Thymus (tissue), 11 donors: ENCODE data around the gene NYNRIN. TPM values are rescaled to one million over a fixed set of nuclear protein-coding genes. Genes with fewer than 3 reads are reported as not detected.
"Not testable (repeated sequence)": the region's sequence is repeated elsewhere in the genome, so short reads cannot be mapped to it uniquely, and the experiment has no call there.

ENCODE experiments used
- DNase-seq, 9 donors: peaks; one replicate each; pipeline ENCODE4 v3.0.0-alpha.2; 2013; ENCODE audit warnings: low spot score in 9 of 9, low read depth in 6 of 9, missing footprints in 1 of 9
- H3K27ac ChIP-seq, 2 donors: one replicate each; pipeline ENCODE4 v1.5.1; 2013; ENCODE audit warnings: control low read depth in 1 of 2, low read depth in 1 of 2, low read length in 1 of 2, mild to moderate bottlenecking in 1 of 2, moderate library complexity in 1 of 2
- H3K27me3 ChIP-seq, 2 donors: one replicate each; pipeline ENCODE4 v1.5.1; 2013; ENCODE audit warnings: low read length in 1 of 2; ENCODE audit not compliant: control insufficient read depth in 2 of 2, insufficient read depth in 1 of 2
- H3K36me3 ChIP-seq, 2 donors: one replicate each; pipeline ENCODE4 v1.5.1; 2013; ENCODE audit warnings: low read length in 1 of 2, mild to moderate bottlenecking in 1 of 2, moderate library complexity in 1 of 2; ENCODE audit not compliant: control insufficient read depth in 2 of 2, insufficient read depth in 2 of 2
- H3K4me1 ChIP-seq, 2 donors: one replicate each; pipeline ENCODE4 v1.5.1; 2013; ENCODE audit warnings: low read length in 2 of 2; ENCODE audit not compliant: control insufficient read depth in 2 of 2, insufficient read depth in 2 of 2
- H3K4me3 ChIP-seq, 2 donors: one replicate each; pipeline ENCODE4 v1.5.1; 2013; ENCODE audit warnings: low read length in 2 of 2, control low read depth in 1 of 2, mild to moderate bottlenecking in 1 of 2
- H3K9me3 ChIP-seq, 2 donors: one replicate each; pipeline ENCODE4 v1.5.1; 2013; ENCODE audit warnings: low read length in 1 of 2, mild to moderate bottlenecking in 1 of 2; ENCODE audit not compliant: control insufficient read depth in 2 of 2, insufficient read depth in 1 of 2
- WGBS: extraction: QIAGEN DNeasy Blood & Tissue Kit; methylation state at CpG from one replicate; pipeline ENCODE4 v1.1.7; 2013; 5-methylcytosine and 5-hydroxymethylcytosine counted together
- polyA plus RNA-seq: library from polyadenylated mRNA; stranded (reverse); fragments of 200-250 nt; gene quantifications from one replicate; pipeline ENCODE4 v1.2.3, GENCODE V29; 2013
- total RNA-seq: library from RNA; stranded (reverse); fragments of 120-200 nt; gene quantifications from one replicate; pipeline ENCODE4 v1.2.4, GENCODE V29; 2013
- donor health status: healthy.

The NYNRIN gene
- total and polyA plus RNA-seq, 2 donors: 3.1 to 4.3 TPM

DNA sequence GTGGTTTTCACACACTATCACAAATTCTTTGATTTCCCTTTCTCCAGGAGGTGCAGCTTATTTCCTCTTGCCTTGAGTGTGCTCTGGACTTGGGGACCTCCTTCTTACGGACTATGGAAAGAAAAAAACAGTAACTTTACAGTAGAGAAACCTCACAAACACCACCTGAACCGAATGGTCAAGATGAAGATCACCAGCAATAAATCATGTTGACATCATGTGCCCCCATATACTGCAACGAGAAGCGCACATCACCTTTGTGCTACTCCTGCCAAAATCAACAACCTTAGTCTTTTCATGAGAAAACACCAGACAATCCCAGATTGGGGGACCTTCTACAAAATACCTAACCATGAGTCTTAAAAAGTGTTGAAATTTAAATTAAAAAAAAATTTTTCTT, 13.3 kb upstream of the NYNRIN start:
- 90% methylated on average over 4 of the region's 4 CpGs for WGBS
- Histone ChIP-seq H3K27me3 (no peaks in the 10 kb centered on the region), H3K36me3 (no peaks in the 10 kb centered on the region)

DNA sequence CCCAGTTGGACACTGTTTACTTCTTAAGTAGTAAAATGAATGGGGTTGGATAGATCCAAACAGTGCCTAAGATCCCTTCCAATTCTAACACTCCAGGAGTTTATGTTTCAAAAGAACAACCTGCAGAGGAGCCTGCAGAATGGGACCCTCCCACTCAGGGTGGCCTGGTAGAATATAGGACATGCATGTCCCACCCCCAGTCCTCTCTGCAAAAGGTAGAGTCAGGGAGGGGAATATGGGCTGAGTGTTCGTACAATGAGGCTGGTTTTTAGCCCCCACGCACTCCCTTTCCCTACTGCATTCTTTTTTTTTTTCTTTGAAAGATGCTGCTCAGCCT, 11.8 kb upstream of the NYNRIN start:
- WGBS: 94% methylated on average over 2 of the region's 2 CpGs
- no peaks in the 10 kb centered on the region for H3K27me3 ChIP-seq
- H3K27ac ChIP-seq: no peak overlapping the region
- no peaks in the 10 kb centered on the region for H3K9me3 ChIP-seq
- no peak for DNase-seq
- no peak overlapping the region for H3K4me3 ChIP-seq
- no peaks in the 10 kb centered on the region for H3K4me1 ChIP-seq
- H3K36me3 ChIP-seq: no peaks in the 10 kb centered on the region

More for the DNA sequence above, 13.3 kb upstream of the NYNRIN start:
- H3K27ac ChIP-seq: no peak overlapping the region
- DNase-seq: no peak
- H3K4me1 ChIP-seq: no peaks in the 10 kb centered on the region
- H3K9me3 ChIP-seq: no peaks in the 10 kb centered on the region
- H3K4me3 ChIP-seq: no peak overlapping the region

DNA sequence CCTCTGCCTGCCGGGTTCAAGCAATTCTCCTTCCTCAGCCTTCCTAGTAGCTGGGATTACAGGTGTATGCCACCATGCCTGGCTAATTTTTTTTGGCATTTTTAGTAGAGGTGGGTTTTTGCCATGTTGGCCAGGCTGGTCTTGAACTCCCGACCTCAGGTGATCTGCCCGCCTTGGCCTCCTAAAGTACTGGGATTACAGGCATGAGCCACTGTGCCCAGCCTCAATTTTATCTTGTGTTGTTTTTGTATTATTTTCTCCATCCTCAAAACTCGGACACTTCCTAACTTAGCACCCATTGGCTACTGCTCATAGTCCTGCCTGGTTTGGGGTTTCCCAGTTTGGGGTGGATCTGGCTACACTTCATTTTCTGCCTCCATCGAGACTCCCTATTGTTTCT, 11.2 kb upstream of the NYNRIN start:
- WGBS: 97% methylated on average over 5 of the region's 5 CpGs

DNA sequence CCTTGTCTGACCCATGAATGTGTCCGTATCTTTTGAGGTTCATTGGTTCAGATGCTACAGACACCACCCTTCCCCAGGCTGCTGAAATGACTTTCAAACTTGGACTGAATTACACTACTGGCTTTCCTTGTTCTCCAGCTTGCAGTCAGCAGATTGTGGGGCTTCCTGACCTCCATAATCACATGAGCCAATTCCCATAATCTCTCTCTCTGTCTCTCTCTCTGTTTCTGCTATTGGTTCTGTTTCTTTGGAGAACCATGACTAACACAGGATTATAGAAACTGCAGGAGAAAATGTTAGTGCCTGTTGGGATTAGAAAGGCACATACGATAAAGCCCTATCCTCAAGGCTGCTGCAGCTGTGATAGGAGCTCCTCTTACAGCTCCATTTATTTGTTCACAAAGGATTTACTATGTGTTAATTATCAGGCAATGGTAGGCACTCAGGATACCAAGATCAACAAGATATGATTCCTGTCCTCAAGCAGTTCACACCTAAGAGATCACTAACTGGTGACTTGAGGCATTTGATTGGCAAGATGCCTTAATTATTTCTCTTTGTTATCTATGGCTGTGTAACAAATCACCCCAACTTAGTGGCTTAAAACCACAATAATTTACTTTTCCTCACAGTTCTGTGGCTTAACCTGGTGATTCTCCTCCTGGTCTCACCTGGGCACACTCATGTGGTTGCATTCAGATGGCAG, 10.2 kb upstream of the NYNRIN start:
- H3K27me3 ChIP-seq: no peaks in the 10 kb centered on the region
- no peaks in the 10 kb centered on the region for H3K9me3 ChIP-seq
- WGBS: 96% methylated on average over 2 of the region's 2 CpGs
- H3K4me1 ChIP-seq: no peaks in the 10 kb centered on the region
- H3K36me3 ChIP-seq: no peaks in the 10 kb centered on the region
- no peak for DNase-seq
- H3K27ac ChIP-seq: no peak overlapping the region
- no peak overlapping the region for H3K4me3 ChIP-seq

More for the DNA sequence above, 11.2 kb upstream of the NYNRIN start:
- not testable (repeated sequence) for H3K36me3 ChIP-seq, H3K4me3 ChIP-seq, H3K4me1 ChIP-seq, H3K27me3 ChIP-seq, DNase-seq, H3K27ac ChIP-seq, H3K9me3 ChIP-seq

DNA sequence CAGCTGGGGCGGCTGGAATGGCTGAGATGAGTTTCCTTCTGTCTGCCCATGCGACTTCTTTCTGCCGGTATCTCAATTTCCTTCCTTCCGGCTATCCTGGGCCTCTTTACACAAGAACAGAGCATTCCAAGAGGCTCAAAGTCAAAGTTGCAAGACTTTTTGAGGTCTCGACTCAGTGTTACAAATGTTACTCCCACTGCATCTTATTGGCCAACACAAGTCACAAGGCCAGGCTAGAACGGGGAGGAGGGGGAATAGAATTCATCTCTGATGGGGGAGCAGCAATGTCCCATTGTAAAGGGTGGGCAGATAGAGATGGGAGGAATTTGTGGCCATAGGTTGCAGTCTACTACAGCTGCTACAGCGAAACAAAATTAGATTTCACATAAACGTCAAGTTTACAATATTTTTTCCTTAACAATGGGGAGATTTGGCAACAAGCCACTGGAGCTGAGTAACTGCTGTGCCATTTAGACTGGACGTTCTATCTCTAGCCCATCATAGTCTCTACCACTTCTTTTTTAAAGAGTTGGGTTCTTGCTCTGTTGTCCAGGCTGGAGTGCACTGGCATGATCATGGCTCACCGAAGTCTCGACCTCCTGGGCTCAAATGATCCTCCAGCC, 9.5 kb upstream of the NYNRIN start:
- Histone ChIP-seq H3K27ac (no peak overlapping the region), H3K9me3 (no peaks in the 10 kb centered on the region), H3K36me3 (no peaks in the 10 kb centered on the region), H3K4me3 (no peak overlapping the region), H3K4me1 (no peaks in the 10 kb centered on the region), H3K27me3 (no peaks in the 10 kb centered on the region)
- no peak for DNase-seq
- WGBS: 90% methylated on average over 11 of the region's 11 CpGs

DNA sequence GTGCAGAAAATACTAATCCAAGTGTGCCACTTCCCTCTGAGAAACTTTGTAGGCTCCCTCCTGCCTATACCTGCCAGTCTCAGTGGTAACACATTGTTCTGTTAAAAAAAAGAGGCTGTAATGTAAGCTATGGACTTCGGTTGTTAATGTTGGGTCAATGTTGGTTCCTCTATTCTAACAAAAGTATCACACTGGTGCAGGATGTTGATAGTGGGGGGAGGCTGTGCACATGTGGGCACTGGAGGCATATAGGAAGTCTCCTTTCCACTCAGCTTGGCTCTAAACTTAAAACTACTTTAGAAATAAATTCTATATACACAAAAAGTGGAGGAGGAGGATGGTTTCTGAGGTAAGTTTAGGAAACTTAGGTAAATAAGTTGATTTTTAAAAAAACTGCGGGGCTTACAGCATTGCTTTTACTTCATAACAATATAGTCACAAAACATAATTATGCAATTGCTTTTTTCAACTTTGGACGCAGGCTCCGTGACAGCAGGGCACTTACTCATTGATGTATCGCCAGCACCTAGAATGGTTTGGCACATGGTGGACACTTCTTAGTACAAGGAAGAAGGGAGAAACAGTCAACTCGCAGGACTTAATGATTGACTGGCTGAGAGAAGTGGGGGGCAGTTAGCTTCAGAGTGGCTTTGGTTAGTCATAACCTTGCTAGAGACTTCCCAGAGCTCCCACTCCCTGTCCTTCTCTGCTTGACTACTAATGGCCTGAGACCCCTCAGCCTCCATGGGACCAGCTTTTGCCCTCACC, 7.9 kb upstream of the NYNRIN start:
- Histone ChIP-seq H3K27ac (no peak overlapping the region), H3K4me3 (no peak overlapping the region), H3K27me3 (no peaks in the 10 kb centered on the region), H3K4me1 (peaks cover 0 to 3% of the 10 kb centered on the region in 2 donors), H3K9me3 (no peaks in the 10 kb centered on the region), H3K36me3 (no peaks in the 10 kb centered on the region)
- WGBS: 54% methylated on average over 6 of the region's 6 CpGs
- no peak for DNase-seq

DNA sequence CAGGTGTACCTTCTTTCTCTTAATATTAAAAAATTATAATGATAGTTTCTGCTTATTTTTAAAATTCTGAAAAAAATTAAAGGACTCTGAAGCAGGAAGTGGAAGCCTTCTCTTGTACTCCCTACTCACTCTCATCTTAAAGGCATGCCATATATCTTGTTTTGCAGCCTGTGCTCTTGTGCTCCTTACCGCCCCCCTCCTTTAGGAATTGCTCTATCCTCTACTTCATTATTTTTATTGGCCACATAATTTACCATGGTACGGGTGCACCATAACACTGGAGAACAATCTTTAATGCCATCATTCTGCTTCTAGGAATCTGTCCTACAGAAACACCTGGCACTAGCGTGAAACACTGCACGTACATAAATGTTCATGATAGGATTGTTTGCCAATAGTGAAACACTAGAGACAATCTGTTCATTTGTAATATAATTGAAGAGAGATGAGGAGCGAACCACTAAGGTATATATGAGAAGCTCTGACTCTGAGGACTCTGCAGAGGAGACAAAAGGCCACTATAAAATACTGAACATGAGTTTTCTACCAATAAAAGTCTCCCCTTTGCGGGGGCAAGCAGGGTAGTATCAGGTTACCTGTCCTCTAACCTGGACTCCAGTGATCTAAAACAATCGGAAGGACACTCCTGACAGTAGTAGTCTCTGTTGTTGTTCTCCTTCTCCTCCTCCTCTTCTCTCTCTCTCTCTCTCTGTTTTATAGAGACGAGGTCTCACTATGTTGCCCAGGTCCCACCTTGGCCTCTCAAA, 6.3 kb upstream of the NYNRIN start:
- H3K4me3 ChIP-seq: no peak overlapping the region
- no peaks in the 10 kb centered on the region for H3K27me3 ChIP-seq
- no peaks in the 10 kb centered on the region for H3K36me3 ChIP-seq
- 89% methylated on average over 8 of the region's 8 CpGs for WGBS
- no peak for DNase-seq
- peaks cover 0 to 12% of the 10 kb centered on the region in 2 donors for H3K4me1 ChIP-seq
- no peaks in the 10 kb centered on the region for H3K9me3 ChIP-seq
- H3K27ac ChIP-seq: no peak overlapping the region

DNA sequence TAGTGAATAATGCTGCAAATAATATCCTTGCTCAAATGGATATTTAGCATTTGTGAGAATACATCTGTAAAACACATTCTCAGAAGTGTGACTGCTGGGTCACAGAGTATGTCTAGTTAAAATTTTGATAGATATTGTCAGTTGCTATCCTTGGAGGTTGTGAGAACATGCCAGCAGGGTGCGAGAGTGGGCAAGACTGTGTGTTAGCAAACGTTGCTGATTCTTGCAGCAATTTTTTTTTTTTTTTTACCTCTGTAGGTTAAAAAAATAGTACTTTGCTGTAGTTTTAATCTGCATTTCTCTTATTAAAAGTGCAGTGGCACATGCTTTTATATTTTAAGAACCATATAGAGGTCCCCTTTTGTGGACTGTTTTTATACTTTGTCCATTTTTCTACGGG, 4.5 kb upstream of the NYNRIN start:
- Histone ChIP-seq H3K27ac (no peak overlapping the region), H3K36me3 (no peaks in the 10 kb centered on the region), H3K9me3 (no peaks in the 10 kb centered on the region), H3K4me3 (no peak overlapping the region), H3K4me1 (peaks cover 3 to 24% of the 10 kb centered on the region in 2 donors), H3K27me3 (peaks cover 0 to 5% of the 10 kb centered on the region in 2 donors)
- WGBS: 49% methylated on average over 3 of the region's 3 CpGs
- no peak for DNase-seq
